ENCODE data around the gene ARID1B.

- TF ChIP-seq, protein P1, sequence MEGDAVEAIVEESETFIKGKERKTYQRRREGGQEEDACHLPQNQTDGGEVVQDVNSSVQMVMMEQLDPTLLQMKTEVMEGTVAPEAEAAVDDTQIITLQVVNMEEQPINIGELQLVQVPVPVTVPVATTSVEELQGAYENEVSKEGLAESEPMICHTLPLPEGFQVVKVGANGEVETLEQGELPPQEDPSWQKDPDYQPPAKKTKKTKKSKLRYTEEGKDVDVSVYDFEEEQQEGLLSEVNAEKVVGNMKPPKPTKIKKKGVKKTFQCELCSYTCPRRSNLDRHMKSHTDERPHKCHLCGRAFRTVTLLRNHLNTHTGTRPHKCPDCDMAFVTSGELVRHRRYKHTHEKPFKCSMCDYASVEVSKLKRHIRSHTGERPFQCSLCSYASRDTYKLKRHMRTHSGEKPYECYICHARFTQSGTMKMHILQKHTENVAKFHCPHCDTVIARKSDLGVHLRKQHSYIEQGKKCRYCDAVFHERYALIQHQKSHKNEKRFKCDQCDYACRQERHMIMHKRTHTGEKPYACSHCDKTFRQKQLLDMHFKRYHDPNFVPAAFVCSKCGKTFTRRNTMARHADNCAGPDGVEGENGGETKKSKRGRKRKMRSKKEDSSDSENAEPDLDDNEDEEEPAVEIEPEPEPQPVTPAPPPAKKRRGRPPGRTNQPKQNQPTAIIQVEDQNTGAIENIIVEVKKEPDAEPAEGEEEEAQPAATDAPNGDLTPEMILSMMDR (conservative IDR thresholded peaks at IDR 0.05; ENCODE audit: low read depth, low read length), result no peak
- no peak for TF ChIP-seq EZH2 (IDR thresholded peaks at IDR 0.05; ENCODE audit: borderline replicate concordance, low read depth, low read length, poor library complexity, severe bottlenecking)
Observed at GRCh38 chr6:157223511-157223910, 446.3 kb downstream of the ARID1B start.
